ENCODE results near the gene NOS1. TPM values are rescaled to one million over a fixed set of nuclear protein-coding genes. Genes with fewer than 3 reads are reported as not detected.

NOS1 gene
- total and polyA plus RNA-seq, 10 donors: 0.03 to 0.22 (median 0.04) TPM; not detected in 6

DNA sequence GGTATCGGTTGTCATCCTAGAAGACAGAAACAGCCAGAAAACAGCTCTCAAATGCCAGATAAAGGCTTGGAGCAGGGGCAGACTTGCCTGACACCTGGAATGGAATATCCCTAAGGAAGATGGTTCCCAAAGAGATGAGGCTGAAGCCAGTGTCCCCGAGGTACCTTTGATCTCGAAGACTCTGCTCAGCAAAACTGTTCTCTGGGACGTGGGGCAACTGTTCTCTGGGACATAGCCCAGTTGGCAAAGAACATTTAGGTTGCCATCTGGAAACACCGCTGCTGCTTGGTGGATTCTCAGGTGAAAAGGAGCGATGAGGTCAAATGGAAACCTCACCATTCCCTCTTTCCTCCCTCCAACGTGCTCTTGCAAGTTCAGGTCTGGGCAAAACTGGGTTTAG lies 143.3 kb downstream of the NOS1 start:
- Histone ChIP-seq H3K27ac (no peak overlapping the region), H3K4me1 (no peaks in the 10 kb centered on the region), H3K36me3 (no peaks in the 10 kb centered on the region), H3K9me3 (no peaks in the 10 kb centered on the region), H3K4me3 (no peak overlapping the region), H3K27me3 (replicated peaks in 1 of 7) (peaks cover 0 to 51% (median 0%) of the 10 kb centered on the region in 7 donors)
- WGBS, 5 donors: 77 to 83% (median 79%) methylated on average over 6 to 7 of the region's 7 CpGs
- intact Hi-C loops (cut with DNase I; ENCODE audit: low total_unique reads): no loop called here
- DNase-seq: no peak
- TF ChIP-seq CTCF (IDR thresholded peaks at IDR 0.05 in 8 of 11, conservative IDR thresholded peaks at IDR 0.05 in 3 of 11): no peak
- no peak for TF ChIP-seq POLR2AphosphoS5 (IDR thresholded peaks at IDR 0.05)
- TF ChIP-seq POLR2A (IDR thresholded peaks at IDR 0.05): no peak

GRCh38 chr12:117216686-117217085 lies 144.7 kb downstream of the NOS1 start:
- no peaks in the 10 kb centered on the region for H3K36me3 ChIP-seq
- H3K4me1 ChIP-seq: no peaks in the 10 kb centered on the region
- 72 to 77% (median 75%) methylated on average over 5 of the region's 5 CpGs for WGBS, 5 donors
- no peak overlapping the region for H3K27ac ChIP-seq
- H3K27me3 ChIP-seq (replicated peaks in 1 of 7): peaks cover 0 to 51% (median 0%) of the 10 kb centered on the region in 7 donors
- no peak for DNase-seq
- H3K4me3 ChIP-seq: no peak overlapping the region
- intact Hi-C loops (cut with DNase I; ENCODE audit: low total_unique reads): no loop called here
- no peaks in the 10 kb centered on the region for H3K9me3 ChIP-seq
- TF ChIP-seq CTCF (IDR thresholded peaks at IDR 0.05 in 8 of 11, conservative IDR thresholded peaks at IDR 0.05 in 3 of 11) (no peak), POLR2A (IDR thresholded peaks at IDR 0.05) (no peak), POLR2AphosphoS5 (IDR thresholded peaks at IDR 0.05) (no peak)

- intact Hi-C loops (cut with DNase I; ENCODE audit: low total_unique reads): no loop called here
- H3K36me3 ChIP-seq: no peaks in the 10 kb centered on the region
- H3K4me1 ChIP-seq: no peaks in the 10 kb centered on the region
- DNase-seq: no peak
- H3K9me3 ChIP-seq: no peaks in the 10 kb centered on the region
- no peak overlapping the region for H3K27ac ChIP-seq
- H3K4me3 ChIP-seq: no peak overlapping the region
- TF ChIP-seq POLR2A (IDR thresholded peaks at IDR 0.05) (no peak), POLR2AphosphoS5 (IDR thresholded peaks at IDR 0.05) (no peak)
- WGBS, 5 donors: 60 to 77% (median 70%) methylated on average over 10 of the region's 10 CpGs
- H3K27me3 ChIP-seq (replicated peaks in 1 of 7): peaks cover 0 to 44% (median 0%) of the 10 kb centered on the region in 7 donors
These were observed 146.6 kb downstream of the NOS1 start for GRCh38 chr12:117214797-117215196.

DNA sequence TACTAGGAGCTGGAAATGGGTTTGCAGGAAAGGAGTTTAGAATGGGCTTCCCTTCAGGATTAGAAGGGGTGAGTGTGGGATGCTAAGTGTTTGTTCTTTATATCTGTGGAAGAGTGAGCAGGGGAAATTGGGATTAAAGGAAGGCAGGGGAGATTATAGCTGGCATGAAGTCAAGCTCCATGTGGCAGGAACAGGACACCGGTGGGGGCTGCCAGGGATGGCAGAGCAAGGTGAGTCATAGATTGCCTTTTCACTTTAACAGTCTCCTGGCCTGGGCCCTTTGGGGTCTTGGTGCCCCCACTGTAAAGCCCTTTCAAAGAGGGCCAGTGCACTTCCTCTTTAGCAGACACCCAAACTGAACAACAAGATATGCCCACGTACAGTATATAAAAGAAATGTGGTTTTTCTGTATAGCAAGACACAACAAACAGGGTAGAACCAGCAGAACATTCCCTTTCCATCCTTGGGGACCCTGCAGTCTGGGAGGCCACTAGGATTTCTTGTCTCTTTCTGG lies 148.1 kb downstream of the NOS1 start:
- Histone ChIP-seq H3K36me3 (no peaks in the 10 kb centered on the region), H3K4me3 (no peak overlapping the region), H3K27me3 (replicated peaks in 1 of 7) (peaks cover 0 to 44% (median 0%) of the 10 kb centered on the region in 7 donors), H3K9me3 (no peaks in the 10 kb centered on the region), H3K4me1 (no peaks in the 10 kb centered on the region), H3K27ac (no peak overlapping the region)
- no peak for DNase-seq
- 21 to 37% (median 30%) methylated on average over 2 of the region's 2 CpGs for WGBS, 5 donors
- TF ChIP-seq CTCF (IDR thresholded peaks at IDR 0.05 in 8 of 11, conservative IDR thresholded peaks at IDR 0.05 in 3 of 11) (no peak), POLR2AphosphoS5 (IDR thresholded peaks at IDR 0.05) (no peak), POLR2A (IDR thresholded peaks at IDR 0.05) (no peak)
- intact Hi-C loops (cut with DNase I; ENCODE audit: low total_unique reads): no loop called here
